MV-4-11 (cell line): ENCODE measurements around the gene ZSCAN20.
"Not testable (repeated sequence)": the region's sequence is repeated elsewhere in the genome, so short reads cannot be mapped to it uniquely, and the experiment has no call there.

Experiments
- DNase-seq: peaks from one replicate; lab custom pipeline; 2025; lab: John Stamatoyannopoulos, UW

The ZSCAN20 gene

DNA sequence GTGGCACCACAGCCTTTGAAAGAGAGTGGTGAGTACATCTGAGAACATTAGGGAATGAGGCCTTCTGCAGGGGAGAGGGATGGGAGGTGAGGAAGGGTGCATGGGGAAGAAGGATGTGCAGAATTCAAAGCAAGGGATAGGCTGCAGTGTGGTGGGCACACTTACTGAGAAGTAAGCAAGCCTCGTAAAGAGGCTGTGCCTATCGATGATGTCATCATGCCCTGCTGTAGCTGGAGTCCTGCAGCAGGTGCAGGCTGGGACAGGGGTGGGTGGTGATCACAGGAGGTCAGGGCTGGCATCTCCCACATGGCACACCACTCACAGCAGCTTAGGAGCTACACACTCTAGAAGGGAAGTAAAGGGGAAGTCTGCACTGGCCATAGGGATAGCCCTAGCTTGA, 16.2 kb downstream of the ZSCAN20 start:
- DNase-seq: no peak

DNA sequence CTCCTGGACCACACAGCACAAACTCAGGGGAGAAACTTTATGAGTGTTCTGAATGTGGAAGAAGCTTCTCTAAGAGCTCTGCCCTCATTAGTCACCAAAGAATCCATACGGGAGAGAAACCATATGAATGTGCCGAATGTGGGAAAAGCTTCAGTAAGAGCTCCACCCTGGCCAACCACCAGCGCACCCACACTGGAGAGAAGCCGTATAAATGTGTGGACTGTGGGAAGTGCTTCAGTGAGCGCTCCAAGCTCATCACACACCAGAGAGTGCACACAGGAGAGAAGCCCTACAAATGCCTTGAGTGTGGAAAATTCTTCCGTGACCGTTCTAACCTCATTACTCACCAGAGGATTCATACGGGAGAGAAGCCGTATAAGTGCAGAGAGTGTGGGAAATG, 22.5 kb downstream of the ZSCAN20 start:
- DNase-seq: no peak

DNA sequence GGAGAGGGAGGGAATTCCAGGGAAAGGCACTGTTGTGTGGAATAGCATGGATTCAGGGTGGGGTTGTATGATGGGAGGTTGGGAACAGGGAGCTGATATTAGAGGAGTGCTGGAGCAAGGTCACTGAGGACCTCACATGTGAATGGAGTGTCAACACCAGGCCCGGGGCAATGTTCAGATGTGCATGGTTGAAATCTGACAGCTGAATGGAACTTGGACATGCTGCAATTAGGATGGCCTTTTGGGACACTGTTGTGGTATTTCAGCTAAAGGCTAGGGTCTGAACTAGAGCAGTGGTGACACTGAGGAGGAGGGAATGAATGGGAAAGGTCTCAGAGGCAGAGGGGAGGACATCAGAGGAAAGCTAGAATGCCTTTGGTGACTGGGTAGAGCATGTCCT, 25.0 kb downstream of the ZSCAN20 start:
- no peak for DNase-seq

DNA sequence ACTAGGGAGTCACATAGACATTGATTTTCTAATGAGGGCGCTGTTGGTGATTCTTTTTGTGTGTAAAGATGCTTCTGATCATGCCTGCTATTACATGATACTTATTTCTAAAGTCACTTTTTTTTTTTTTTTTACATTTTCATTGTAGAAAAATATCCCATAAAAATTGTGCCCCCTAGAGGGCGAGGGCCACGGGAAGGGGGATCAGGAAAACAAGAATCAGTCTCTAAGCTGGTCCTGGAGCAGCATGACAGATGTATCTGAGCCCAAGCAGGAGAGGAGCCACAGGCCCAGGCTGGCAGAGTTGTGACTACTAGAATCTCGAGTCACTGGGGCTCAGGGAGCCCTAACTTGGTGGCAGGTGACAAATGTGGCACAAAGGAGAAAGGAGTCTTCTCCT, 28.1 kb downstream of the ZSCAN20 start:
- DNase-seq: no peak

DNA sequence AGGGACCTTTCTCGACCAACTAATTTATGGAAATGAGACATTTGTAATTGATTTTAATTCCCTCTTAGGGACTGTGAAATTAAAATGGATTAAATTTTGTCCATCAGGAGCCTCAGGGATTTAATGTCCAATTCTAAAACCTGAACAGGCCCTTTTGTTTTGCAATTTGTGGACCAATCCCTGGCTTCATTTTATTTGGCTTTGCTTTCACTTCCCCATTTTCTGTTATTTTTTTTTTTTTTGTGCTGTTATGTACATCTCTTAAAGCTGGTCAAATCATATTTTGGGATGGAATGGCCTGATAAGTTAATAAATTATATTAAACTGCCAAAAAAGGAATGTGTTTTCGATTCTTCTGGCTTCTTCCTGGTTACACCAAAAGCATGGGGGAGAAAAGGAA, 28.9 kb downstream of the ZSCAN20 start:
- DNase-seq: peak; percentile 57

DNA sequence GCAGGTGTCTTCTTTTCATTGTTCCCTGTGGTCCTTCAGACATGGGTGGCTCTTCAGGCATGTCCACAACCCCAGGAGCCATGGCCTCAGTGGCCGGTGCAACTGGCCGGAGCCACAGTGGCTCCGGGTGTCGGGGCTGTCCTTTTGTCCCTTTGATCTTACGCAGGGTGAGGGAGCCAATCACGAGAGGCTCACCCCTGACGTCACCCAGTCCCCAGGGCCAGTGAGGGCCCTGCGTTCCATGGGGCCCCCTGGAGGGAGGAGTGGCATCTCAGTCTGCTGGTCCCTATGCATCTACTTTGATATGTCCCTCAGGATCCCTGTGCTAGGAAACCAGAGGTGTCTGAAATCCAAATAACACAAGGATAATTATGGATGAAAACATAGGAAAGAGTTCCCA, 29.3 kb downstream of the ZSCAN20 start:
- no peak for DNase-seq

DNA sequence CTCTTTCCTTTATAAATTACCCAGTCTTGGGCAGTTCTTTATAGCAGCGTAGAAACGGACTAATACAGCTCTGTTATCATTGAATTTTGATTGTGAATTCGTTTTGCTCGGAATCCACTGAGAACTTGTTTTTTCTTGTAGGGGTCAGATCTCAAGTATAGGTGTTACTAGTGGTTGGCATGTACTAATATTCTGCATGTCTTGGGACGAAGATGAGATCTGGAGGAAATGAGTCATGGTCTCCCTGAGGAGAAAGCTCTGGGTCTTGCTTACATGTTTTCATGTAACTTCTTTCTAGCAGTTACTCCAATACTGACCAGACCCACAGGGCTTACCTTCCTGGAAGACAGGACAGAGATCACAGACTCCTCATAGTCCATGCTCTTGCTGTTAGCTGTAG, 30.3 kb downstream of the ZSCAN20 start:
- DNase-seq: no peak

DNA sequence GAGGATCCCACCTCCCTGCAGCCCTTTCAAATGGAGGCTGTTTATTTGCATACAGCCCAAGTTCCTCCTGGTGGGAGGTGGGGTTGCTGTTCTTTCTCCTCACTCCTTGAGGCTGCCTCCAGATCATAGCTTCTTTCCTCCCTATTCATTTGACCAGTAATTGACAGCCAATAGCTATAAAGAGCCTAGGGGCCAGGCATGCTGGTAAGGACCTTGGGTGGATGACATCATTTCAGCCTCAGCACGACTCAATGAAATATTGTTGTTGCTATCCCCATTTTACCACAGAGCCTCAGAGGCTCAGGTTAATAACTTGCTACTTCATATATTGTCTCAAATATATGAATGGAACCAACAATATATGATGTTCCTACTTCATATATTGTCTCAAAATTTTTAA, 31.1 kb downstream of the ZSCAN20 start:
- no peak for DNase-seq

DNA sequence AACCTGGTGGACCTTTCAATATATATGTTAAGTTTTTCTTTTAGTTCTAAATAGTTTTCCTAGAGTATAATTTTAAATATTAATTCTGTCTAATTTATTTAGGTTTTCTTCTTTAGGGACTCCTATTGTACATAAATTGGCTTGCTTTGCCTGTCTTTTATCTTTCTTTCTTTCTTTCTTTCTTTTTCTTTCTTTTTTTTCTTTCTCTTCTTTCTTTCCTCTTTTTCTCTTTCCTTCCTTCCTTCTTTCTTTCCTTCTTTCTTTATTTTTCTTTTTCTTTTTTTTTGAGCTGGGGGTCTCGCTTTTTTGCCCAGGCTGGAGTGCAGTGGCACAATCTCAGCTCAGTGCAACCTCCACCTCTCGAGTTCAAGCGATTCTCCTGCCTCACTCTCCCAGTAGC, 35.2 kb downstream of the ZSCAN20 start:
- DNase-seq: no peak

DNA sequence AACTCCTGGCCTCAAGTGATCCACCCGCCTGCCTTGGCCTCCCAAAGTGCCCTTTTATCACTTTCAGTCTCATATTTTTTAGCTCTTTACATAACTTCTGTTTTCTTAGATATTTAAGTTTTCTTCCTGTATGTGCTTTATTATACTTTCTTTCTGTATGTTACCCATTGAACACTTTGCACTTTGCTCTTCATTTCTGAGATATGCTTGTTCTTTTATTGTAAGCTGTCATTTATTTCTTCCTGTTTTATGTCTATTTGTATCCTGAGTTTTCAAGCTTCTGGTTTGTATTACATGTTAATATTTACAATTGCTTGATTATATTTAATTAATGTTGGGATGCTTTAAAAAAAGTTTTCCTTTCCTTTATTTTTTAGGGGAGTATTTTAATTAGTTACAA, 35.7 kb downstream of the ZSCAN20 start:
- DNase-seq: no peak

DNA sequence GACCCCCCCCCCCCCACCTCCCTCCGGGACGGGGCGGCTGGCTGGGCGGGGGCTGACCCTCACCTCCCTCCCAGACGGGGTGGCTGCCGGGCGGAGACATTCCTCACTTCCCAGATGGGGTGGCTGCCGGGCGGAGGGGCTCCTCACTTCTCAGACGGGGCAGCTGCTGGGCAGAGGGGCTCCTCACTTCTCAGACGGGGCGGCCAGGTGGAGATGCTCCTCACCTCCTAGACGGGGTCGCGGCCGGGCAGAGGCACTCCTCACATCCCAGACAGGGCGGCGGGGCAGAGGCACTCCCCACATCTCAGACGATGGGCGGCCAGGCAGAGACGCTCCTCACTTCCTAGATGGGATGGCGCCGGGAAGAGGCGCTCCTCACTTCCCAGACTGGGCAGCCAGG, 36.8 kb downstream of the ZSCAN20 start:
- not testable (repeated sequence) for DNase-seq

DNA sequence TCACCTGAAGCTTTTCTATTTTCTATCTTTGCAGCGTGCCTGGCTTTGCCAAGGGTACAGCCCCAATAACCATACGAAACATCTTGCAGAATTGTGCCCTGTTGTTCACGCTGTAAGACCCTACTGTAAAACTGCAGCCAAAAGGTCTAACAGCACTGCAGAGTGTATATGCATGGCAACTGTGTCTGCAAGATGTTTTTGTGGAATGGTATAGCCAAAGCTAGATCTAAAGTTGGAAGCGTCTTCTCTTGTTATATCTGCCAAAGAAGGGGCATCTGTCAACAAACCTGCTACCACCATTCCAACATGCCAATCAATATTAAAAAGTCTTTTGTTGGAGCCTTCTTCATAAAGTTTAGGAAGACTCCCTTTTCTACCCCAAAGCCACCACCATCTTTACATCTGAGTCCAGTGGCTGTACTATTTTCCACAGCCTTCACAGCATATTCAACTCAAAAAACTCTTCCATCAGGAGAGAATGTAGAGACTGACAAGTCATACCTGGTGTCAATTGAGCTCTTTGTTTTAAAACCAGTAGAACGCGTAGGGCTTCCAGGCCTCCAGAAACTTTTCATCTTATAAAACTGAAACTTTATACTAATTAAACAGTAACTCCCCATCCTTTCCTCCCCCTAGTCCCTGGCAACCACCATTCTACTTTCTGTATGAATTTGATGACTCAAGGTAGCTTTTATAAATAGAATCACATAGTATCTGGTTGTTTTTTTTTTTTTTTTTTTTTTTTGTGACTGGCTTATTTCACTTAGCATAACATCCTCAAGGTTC, 40.0 kb downstream of the ZSCAN20 start:
- no peak for DNase-seq

DNA sequence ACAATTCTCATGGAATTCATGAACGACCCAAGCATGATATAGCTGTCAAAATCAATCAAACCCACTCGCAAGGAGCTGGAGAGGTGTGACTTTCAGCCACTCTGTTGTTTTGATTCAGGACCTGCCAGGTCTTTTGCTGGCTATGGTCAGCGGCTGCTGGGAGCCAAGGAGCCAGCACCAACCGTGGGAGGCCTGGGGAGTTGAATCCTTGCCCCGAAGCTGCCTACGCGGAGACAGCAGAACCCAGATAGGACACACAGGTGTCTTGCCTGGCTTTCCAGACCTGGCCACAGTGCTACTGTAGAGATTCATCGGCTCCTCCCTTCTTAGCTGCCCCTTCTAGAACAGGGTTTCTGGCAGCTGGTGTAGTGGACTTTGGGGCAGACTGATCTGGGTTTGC, 42.7 kb downstream of the ZSCAN20 start:
- DNase-seq: no peak

DNA sequence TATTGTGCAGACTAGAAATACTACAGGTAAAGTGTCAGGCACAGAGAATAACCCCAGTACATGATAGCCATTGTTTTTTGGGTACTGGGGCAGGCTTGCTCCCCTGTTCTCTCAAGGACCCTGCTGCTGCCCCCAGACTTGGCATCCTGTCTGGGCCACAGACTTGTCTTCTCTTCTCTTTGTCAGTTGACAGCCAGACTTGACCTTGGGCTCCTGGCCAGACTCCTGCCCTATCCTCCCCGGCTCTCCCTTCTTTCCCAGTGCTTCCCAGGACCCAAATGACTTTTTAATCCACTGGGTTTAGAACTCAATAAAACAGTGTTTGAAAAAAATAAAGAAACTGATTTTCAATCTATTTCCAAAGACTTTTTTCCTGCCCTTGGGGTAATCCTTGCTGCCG, 43.2 kb downstream of the ZSCAN20 start:
- no peak for DNase-seq

DNA sequence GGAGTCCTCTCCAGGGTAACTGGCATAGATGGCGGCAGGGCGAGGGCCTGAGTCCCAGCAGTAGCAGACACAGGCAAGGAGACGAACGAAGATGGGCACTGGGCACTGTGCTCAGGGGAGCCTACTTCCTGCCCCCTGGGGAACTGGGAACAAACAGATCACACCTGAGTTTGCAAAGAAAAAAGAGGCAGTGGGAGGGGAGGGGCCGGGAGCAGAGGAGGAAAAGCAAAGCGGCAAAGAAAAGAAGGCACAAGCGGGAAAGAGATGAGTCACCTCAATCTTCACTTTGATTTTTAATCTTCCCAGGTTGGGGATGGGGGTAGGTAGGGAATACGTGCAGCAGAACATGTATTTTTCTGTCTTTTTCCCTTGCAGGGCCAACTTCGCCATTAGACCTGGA, 44.0 kb downstream of the ZSCAN20 start:
- no peak for DNase-seq

DNA sequence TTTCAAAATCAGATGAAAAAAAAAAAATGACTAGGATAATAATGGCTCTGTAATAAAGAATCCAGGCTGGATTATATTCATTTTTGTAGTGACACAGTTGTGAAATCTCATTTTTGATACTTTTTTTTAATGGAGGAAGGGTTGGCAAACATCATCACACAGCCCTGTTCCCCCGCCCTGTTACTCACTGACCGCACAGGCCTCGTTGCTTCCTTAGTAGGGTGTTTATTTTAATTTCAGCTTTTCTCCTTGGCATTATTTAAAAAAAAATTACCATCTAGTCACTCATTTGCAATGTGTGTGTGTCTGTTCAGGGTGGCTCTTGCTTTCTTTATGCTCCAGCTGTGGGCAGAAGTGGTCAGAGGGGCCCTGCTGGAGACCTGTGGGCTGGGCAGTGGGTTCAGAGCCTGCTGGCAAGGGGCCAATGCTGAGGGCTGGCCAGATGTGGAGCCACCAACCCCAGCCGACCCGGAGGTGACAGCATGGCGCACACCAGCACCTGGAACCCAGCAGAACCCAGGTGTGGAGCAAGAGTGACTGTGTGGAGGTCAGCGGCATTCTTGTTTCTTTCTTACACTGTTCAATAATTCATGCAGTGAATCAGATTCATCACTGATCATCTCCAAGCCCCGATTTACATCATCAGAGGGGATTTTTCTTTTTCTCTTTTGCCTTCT, 44.6 kb downstream of the ZSCAN20 start:
- no peak for DNase-seq

DNA sequence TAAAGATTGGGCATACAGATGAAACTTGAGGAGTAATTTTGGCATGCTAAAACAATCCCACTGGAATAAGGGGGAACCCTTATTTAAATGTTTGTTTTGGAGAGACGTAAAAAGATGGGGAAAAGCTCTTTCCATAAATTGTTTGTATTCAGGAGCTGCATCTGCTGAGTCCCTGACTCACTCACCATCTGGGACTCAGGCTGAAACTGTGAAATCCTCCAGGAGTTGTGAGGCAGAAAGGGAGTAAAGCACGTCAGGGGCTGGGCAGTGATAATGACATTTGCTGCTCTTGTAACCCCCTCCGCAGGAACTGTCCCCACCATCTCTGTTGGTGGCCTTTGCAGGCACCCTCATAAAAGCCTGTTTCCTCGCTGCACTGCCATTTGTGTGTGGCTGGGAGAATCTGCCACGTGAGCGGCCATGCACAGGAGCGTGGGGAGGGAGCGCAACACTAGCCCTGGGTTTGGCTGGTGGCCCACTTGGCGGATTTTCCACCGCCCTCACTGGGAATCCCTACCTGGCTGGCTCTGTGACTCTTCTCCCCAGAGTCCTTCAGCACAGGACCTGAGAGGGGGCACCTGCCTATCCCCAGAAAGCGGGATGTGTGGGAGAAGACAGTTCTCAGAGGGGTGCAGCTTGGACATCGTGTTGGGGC, 45.3 kb downstream of the ZSCAN20 start:
- DNase-seq: no peak

DNA sequence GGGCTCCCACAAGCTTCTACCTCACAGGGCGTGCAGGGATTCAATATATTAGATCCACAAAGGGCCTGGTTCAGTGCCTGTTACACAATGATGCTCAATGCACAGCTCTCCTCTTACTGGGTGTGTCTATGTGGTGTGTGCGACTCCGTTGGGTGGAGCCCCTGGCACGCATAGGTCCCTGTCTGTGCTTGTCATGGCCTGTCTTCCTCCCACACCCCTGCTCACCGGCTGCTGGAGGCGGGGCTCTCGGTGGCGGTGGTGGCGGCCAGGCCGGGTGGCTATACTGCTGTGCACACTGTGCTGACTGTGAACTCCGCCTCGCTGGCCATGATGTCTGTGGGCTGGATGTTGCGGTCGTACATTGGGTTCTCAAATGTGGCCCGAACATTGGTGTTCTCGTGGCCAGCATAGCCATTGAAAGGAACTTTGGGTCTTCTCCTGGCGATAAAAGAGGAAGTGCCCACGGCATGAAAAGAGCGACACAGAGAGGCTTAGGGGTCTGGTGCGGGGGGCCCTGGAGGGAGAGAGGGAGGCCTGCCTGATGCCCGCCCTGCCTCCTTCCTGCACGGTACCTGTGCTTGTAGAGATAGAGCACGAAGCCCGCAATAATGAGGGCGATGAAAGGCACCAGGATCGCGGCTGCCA, 46.9 kb downstream of the ZSCAN20 start:
- peak; percentile 9 for DNase-seq

DNA sequence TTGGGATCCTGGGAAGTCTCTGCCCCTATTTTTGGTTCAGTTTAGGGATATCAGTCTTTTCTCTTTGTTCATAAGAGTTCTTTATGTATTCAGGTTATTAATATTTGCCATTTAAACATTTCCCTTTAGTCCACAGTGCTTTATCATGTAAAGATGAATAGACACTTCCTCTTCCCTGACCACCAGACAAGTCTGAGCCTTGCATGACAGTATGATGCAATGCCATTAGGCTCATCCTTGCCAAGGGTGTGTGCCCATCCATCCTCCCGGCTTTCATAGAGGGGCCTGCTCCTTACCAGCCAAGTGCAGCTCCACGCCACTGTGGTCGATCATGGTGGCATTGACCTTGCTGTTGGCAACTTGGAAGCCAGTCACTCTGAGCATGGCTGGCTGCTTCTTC, 52.1 kb downstream of the ZSCAN20 start:
- peak; percentile 83 for DNase-seq

DNA sequence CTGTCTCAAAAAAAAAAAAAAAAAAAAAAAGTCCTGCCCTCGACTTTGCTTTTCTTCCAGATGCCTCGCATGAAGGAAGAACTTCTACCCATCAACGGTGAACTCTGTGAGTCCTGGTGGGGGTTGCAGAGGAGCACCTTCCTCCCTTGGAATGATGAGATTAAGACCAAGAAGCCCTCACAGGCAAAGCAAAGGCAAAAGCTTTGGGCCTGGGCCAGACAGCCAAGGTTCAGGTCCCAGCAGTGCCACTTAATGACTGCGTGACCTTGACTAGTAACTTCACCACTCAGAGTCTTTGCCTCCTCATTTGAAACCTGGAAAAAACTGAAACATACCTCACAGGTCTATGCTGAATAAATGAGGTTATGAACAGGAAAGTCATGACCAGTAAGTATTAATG, 55.5 kb downstream of the ZSCAN20 start:
- DNase-seq: no peak

DNA sequence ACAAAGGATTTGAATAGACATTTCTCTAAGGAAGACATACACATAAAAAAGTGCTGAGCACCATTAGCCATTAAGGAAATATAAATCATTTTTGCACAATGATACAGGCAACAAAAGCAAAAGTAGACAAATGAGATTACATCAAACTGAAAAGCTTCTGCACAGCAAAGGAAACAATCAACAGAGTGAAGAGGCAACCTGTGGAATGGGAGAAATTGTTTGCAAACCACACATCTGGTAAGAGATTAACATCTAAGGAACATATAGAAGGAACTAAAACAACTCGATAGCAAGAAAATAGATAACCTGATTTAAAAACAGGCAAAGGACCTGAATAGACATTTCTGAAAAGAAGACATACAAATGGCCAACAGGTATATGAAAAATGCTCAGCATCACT, 57.5 kb downstream of the ZSCAN20 start:
- no peak for DNase-seq

DNA sequence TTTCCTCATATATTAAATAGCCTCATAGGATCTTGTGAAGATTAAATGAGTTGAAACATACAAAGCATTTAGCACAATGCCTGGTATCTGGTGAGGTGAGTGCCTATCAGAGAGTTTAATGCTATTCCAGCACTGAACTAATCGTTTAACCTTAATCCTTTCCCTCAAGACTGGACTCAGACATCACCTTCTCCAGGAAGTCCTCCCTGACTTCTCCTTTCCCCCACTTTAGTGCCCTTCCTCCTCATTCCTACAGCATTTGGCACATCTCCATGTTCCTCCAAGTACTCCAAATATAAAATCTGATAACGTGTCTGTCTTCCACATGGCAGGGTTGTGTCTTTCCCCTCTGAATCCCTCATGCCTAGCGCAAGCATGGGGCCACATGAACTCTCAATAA, 59.8 kb downstream of the ZSCAN20 start:
- DNase-seq: no peak

DNA sequence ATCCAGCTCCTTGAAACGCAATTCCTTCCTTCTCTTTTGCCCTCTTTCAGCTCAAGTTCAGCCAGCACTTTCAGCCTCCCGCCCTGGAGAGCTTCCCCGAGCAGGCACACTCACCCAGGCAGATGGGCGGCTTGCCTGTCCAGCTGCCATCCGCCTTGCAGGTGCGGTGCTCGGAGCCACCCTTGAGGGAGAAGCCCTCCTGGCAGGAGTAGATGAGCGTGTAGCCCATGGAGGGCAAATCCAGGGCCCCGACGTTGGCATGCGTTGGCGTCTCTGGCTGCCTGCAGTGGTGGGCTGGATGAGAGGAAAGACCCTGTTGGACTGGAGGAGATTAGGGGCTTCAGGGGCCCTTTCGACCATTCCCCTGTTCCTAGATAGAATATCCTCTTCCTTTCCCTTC, 60.5 kb downstream of the ZSCAN20 start:
- no peak for DNase-seq
